GM19240 (cell line): ENCODE measurements around the gene SPACA7.
A peak's percentile ranks its signal among the peaks of the same experiment; 100 is the strongest.
"Not testable (repeated sequence)": the region's sequence is repeated elsewhere in the genome, so short reads cannot be mapped to it uniquely, and the experiment has no call there.

Experiments used
- DNase-seq: peaks from one replicate; pipeline ENCODE4 v3.0.0; 2011; ENCODE audit warnings: low spot score; ENCODE audit not compliant: insufficient read length

SPACA7 gene

DNA sequence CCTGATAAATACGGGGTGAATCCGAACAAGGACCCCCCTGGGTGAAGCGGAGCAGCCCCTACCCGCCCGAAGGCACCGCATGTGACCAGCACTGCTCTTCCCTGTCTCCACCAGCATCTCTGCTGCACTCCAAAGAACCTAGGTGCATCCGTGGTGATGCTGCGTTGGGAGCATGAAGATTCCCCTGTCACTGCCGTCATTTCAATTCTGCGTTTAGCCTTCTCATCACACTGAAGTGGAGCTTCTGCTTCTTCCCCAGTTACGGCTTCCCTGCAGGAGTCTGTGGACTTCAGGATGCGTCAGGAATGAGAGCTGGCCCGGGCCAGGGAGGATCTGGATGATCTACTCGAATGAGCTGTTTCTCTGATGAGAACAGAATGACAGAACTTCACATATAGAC is 47.9 kb downstream of the SPACA7 start:
- no peak for DNase-seq

DNA sequence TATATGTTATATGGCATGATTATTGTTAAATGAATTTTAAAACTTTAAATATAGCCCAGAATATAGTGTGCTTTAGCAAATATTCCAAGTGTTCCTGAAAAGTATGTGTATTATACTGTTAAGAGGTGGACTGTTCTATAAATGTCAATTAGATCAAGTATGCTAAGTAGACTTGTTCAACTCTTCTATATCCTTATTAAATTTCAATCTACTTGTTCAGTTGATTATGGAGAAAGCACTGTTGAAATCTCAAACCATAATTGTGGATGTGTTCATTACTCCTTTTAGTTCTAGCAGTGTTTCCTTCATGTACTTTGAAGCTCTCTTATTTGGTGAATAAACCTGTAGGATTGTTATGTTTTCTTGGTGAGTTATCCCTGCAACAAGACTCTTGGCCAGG is 52.5 kb downstream of the SPACA7 start:
- no peak for DNase-seq

DNA sequence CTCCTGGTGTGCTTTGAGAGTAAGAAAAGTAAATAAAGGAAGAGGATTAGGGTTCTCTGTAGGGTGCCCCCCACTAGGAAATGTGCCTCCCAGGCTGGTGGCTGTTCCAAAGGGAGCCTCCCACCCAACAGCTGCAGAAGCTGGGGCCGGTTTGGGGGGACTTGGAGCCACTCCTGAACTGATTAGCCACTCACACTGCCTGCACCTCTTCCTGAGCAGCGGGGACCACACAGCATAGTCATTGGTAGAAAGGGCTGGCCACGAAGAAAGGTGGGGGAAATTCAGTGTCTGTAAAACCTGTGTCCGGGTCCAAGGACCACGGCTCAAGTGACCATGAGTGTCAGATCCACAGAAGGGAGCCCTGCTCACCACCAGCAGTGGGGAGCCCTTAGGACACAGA is 55.6 kb downstream of the SPACA7 start:
- no peak for DNase-seq

DNA sequence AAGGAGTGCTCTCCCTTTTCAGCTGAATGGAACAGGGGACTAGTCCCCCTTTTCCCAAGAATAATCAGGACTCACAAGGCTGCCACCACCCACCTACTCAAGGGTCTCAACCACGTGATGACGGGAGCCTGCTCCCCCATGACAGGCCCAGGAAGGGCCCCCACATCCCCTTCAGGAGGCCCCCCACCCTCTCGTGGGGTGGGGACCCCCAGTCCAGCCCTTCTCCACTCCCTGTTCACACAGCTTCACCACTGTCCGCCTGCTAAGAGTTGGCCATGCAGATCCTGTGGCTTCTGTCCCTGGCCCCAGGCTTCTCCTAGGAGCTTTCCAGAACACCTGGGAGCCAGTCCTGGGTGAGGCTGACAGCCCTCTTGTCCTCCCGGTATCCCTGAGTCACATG is 56.6 kb downstream of the SPACA7 start:
- not testable (repeated sequence) for DNase-seq

DNA sequence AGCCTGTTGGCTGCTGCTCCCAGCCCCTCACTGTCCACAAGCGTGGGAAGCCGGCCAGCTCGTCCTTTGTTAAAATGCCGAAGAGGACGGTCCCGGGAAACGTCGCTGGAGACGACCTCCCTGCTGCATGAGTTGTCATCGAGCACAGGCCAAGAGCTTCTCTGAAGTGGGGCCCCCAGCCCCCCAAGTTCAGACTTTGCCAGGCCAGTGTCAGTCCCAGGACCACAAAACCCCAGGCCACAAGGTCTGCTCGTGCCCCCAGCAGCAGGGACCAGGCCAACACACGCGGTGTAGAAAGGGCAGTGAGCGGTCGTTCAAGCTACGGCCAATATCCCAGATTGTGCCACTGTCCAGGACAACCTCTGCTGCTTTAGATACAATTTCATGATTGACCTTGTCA is 57.4 kb downstream of the SPACA7 start:
- DNase-seq, result not testable (repeated sequence)

DNA sequence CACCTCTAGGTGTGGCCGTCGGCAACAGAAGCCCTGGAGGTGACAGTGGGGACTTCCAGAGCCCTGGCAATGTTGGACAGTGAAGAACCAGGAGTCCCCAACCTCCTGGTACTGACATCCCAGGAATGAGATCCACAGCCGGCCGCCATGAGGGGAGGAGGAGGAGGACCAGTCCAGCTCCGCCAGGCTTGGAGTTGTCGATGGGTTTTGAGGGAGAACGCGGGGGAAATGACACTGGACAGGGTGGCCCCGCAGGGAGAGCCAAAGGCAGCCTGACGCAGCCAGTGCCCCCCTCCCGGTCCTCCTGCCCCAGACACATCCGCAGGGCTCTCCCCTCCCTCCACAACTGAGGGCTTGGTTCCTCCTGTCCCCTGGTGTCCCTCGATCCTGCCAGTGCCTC is 57.9 kb downstream of the SPACA7 start:
- no peak for DNase-seq

DNA sequence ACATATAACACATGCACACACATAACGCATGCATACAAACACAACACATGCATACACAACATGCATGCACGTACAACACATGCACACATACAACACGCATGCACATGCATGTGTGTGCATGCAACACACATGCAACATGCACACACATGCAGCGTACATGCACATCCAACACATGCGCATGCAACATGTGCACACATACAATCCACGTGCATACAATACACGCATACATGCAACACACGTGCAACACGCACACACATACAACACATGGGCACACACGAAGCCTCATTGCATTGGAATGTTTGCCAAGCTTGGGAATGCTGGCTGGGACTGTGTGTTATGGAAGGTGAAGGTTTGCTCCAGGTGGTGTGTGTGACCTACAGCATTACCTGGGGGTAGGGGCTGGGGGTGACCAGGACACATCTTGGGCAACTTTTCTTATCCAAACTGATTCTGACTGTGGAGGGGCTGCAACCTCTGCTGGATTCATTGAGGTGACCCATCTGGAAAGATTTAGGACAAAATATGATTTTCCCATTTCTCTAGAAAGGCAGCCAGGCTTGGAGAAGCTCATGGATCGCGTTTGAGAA is 58.9 kb downstream of the SPACA7 start:
- no peak for DNase-seq

DNA sequence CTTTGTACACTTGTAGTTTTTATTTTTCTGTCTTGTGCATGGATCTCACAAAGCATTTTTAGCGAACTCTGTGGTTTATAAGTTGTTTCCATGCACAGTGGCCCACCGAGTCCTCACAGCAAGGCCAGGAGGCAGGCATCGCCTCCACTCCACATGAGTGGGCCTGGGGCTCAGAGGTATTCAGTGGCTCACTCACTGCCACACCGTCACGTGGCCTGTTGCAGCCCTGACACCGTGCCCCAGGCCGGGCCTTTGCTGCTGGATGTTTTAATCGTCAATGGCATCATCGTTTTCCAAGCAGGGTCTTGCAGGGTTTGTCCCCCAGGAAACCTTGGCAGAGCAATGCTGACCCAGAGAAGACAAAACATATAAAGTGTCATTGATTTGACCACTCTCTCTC is 59.8 kb downstream of the SPACA7 start:
- no peak for DNase-seq

DNA sequence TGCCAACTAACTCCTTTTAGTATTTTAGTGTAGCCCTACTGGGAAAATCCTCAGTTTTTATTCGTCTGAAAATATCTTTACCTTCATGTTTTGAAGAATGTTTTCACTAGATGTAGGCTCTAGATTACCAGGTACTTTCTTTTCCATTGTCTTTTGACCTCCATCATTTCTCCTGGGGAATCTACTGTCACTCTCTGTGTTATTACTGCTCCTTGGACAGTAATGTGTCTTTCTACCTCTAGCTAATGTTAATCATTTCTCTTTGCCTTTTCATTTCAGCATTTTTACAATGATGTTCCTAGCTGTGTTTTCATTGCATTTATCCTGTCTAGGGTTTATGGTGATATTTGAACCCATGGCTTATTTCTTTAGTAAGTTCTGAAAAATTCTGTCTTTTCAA is 61.9 kb downstream of the SPACA7 start:
- DNase-seq, result no peak

DNA sequence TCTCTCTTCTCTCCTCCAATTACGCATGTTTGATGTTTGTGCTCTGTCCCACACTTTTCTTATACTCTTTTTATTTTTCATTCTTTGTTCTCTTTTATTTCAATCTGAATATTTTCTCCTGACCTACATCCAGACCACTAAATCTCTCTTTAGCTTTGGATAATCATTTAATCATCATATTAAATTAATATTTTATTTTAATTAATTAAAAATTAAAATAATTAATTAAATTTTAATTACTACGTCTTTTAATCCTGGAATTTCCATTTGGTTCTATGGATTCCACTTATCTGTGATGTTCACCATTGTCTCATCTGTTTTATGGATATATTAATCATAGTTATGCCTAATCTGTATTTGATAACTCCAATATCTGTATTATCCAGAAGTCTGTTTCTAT is 62.4 kb downstream of the SPACA7 start:
- DNase-seq, result no peak

DNA sequence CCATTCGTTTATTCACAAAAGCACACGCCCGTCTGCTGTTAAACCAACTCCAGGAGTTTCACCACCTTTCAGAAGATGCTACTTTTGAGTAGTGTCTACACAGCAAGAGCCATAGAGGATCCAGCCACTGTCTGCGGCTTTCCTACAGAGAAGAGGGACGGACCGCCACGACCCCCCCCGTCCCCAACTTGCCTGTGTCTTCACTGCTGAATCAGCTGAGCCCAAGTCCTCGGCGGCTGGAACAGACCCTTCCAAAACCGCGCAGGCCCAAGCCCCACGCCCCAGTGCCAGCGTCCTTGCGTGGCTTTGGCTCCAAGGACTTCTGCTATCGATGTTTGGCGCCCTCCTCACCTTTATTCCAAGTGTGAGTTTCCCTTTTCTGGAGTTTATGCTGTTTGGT is 65.1 kb downstream of the SPACA7 start:
- no peak for DNase-seq

DNA sequence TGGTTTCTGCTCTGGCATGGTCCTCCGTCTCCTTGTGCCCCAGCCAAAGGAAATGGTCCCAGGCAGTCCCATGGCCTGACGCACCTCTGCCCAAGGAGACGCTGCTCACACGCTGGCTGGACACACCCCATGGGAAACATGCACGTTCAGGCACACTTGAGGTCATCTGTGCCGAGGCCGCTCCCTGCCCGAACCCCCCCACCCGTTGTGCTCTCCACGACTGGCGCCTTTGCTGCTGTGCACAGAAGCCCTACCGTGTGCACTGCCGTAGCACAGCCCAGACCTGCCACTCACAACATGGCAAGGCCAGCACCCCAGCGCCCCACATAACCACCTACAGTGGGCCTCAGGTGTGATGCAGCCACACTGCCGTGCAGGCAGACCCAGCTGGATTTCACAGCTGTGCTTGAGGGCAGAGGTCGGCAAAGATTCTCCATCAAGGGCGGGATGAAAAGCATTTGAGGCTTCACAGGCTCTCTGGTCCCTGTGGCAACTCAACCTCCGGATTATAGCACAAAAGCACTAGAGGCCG is 65.7 kb downstream of the SPACA7 start:
- DNase-seq, result no peak

DNA sequence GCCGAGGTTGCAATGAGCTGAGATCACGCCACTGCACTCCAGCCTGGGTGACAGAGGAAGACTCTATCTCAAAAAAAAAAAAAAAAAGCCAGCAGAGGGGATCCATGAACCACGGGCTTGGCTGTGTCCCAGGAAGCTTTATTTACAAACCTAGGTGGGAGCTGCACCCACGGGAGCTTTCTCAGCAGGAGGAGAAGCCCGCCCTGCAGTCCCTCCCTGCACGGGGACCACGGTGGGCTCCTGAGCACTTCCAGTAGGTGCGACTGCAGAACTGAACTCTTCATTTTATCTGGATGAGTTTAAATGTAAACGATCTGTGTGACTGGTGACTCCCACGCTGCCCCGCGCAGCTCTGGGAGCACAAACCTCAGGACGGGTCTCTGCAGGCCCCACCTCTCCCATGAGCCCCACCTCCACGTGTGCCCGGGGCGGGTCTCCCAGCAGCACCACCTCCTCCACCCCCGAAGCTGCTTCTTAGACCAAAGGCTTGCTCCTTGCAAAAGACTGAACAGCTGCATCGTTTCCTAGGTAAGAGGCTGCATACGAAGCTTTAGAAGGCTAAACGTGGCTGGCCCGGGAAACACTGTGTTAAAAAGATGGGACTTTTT is 66.4 kb downstream of the SPACA7 start:
- DNase-seq, result no peak

DNA sequence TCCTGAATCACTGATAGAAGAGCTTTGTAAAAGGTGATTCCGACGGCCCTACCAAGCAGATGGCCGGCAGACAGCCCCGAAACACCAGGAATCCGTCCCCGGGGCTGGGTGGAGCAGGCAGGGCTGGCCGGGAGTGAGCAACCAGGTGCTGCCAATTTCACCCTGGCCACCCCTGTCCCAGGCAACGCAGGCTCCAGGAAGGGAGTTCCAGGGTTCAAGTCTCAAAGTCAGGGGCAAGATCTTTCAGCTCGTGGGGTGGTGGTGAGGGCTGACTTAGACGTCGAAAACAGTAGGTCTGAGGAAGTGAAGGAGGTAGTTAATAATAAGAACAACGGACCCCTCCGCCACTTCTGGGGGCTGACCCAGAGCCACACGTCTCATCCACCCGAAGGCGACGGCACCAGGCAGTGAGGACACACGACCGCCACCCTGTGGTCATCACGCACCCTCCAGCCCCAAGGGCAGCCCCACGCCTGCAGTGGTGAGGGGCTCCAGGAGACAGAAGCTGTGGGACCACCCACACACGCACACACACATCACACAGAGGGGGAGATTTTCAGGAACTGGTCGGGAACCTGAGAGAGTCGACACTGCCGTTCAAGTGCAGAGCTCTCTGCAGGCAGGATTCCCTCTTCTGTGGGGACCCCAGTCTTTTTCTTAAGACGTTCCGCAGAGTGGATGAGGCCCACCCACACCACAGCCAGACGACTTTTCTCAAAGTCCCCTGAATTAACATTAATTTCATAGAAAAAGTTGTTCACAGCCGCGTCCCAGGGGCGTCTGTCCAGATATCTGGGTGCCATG is 67.2 kb downstream of the SPACA7 start:
- DNase-seq, result no peak

DNA sequence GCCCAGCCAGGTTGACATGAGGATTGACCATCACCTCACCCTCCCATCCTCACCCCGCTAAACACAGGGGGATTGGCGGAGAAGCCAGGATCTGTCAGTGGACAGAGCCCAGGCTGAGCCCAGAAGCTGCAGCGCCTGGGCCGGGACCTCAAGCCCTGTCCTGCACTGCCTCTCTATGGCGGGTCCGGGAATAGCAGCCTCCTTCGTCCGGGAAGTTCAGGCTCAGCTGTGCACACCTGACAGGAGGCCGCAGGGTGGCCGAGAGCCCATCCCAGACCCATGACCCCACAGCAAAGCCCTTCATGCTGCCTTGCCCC is 67.8 kb downstream of the SPACA7 start:
- DNase-seq, result peak; percentile 63

DNA sequence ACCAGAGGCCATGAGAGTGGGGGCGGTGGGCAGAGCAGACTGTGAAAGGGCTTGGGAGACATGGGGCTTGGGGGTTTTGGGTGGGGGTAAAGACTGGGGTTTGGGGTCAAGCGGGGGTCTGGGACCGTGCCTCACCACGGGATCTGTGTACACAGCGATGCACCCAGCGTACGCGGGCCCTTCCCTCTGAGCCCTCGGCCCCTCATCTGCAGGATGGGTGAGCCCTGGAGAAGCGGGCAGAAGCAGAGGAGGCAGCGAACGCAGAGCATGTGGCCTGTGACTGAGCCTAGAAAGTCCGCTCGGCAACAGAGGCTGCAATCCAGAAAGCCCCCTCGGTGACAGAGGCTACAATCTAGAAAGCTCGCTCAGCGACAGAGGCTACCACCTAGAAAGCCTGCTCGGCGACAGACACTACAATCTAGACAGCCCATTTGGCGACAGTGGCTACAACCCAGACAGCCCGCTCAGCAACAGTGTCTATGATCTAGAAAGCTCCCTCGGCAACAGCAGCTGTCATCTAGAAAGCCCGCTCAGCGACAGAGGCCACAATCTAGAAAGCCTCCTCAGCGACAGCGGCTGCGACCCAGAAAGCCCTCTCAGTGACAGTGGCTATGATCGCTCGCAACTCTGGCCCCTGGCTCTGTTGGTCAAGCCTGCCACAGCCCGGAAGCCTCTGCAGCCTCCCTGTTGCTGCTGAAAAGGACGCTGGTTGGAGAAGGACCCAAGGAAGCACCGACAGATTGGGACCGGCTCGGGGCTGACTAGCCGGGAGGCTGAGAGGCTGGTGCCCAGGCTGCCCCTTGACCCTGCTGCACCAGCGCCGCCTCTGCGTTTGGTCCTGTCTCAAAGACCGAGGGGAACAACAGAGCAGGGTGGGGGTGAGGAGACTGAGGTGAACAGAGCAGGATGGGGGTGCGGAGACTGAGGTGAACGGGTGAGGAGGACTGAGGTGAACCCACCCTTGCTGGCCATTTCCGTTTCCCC is 68.6 kb downstream of the SPACA7 start:
- no peak for DNase-seq

DNA sequence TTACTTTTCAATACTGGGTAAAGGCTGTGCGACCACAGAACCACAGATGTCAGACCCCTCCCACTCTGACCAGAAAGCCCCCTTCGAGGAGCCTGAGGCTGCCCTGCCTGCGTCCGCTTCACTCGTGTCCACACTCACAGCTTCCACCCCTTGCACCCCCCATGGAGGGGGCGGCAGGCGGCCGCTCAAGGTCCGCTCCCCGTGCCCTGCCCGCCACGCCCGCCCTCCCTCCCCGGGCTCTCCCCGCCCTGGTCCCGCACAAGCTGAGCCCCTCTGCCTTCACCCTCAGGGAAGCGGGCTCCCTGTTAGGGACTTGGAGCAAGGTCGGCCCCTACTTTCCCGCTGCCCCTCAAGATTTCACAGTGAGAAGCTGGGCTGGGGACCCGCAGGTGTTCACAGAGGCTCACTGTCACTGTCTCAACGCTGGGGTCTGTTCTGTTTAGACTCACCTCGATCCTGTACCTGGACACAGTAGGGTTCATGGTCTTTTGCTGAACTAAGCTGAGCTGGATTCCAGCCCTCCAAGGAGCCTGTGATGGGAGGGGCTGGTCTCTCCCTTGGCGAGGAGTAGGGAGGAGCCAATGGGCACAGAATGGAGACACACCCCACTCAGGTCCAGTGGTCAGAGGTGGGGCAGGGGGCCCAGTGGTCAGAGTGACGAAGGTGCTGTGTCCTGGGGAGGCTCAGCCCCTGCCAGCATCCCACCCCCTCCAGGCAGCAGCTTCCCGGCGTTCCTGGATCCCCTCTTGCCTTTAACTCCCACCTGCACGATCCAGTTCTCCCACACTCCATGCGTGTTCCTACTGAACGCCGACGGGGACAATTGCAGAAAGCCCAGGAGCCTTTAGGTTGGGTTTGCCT is 69.5 kb downstream of the SPACA7 start:
- no peak for DNase-seq

DNA sequence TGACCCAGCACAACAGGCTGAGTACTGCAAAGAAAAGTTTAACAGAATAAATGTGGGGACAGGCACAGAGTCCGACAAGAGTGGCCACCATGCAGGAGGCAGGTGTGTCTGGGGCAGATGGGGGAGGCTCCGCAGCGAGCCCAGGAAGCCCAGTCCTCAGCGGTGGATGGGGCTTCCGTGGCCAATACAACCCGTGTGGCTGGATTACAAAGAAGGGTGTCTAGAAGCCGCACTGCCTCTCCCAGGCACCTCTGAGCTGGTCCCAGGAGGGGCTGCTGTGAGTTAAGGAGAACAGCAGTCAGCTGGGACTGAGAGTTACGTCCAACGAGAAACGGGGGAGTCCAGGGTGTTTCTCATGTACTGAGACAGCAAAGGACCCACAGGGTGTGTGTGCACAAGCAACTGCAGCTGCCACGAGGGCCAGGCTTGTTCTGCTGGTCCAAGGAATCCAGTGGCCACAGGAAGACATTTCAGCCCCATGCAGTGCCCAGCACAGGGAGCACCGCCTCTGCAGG is 70.2 kb downstream of the SPACA7 start:
- DNase-seq, result no peak

DNA sequence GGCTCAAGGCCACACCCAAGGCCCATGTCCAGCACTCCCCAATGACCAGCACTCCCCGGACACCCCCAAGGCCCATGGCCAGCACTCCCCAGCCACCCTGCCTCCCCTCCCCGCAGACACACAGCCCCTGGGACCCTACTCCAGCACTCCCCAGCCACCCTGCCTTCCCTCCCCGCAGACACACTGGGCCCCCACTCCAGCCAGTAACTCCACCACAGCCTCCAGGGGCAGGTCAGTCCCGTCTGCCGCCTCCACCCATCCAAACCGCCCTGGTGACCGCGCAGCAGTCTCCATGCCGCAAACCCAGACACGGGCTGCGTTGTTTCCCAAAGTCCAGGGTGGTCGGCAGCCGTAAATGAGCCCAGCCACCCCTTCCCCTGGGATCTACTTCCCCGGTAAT is 70.7 kb downstream of the SPACA7 start:
- DNase-seq, result no peak

DNA sequence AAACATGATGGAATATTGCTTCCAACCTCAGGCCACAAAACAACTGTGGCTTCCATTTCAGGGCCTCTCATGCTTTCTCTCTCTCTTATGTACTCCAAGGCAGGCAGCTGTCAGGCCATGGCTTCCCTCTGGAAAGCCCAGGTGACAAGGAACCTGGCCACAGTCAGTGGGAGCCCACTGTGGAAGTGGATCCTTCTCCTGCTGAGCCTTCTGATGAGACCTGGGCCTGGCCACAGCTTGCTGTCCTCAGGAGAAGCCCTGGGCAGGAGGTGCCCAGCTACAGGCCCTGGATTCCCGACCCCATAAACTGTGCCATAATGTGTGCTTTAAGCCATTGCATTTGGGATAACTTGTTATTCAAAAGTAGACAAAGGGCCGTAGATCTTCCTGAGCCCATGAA is 71.2 kb downstream of the SPACA7 start:
- DNase-seq, result no peak
